Measurements from ENCODE around the gene COBLL1. TPM values are rescaled to one million over a fixed set of nuclear protein-coding genes. Genes with fewer than 3 reads are reported as not detected.

COBLL1 gene
- total RNA-seq, 2 experiments from 2014 or later = 0.53 TPM; not detected in 1

GRCh38 chr2:164837807-164838206, 3.8 kb downstream of the COBLL1 start:
- no peak for TF ChIP-seq CTCF (IDR thresholded peaks at IDR 0.05)
- H3K4me1 ChIP-seq (ENCODE audit: insufficient read depth, low read length) = peaks cover 6% of the 10 kb centered on the region
- peaks cover 0 to 12% of the 10 kb centered on the region in 2 experiments for H3K9me3 ChIP-seq (ENCODE audit: control insufficient read depth in 1 of 2, insufficient read depth in 1 of 2, low read length in 2 of 2)
- no peaks in the 10 kb centered on the region for H3K36me3 Mint-ChIP-seq (ENCODE audit: low read depth)
- no peaks in the 10 kb centered on the region for H3K9me3 Mint-ChIP-seq
- no peak for DNase-seq
- POLR2A ChIA-PET = no interaction called here
- peaks cover 17 to 29% of the 10 kb centered on the region in 2 experiments for H3K27me3 ChIP-seq (ENCODE audit: control insufficient read depth in 1 of 2, insufficient read depth in 2 of 2, low read length in 2 of 2)
- no peak overlapping the region for H3K27ac Mint-ChIP-seq
- CTCF ChIA-PET = no interaction called here
- H3K27ac ChIP-seq (ENCODE audit: low read depth in 1 of 2, low read length in 2 of 2) = no peak overlapping the region
- no peaks in the 10 kb centered on the region for H3K36me3 ChIP-seq (ENCODE audit: insufficient read depth, low read length)
- no peak overlapping the region for H3K4me3 Mint-ChIP-seq
- peaks cover 44% of the 10 kb centered on the region for H3K27me3 Mint-ChIP-seq
- intact Hi-C loops (cut with DNase I, micrococcal nuclease) = no loop called here
- peaks cover 10% of the 10 kb centered on the region for H3K4me1 Mint-ChIP-seq (ENCODE audit: low read depth)
- H3K4me3 ChIP-seq (ENCODE audit: low read length) = no peak overlapping the region
- ATAC-seq (ENCODE audit: poor library complexity) = no peak

- ChIA-PET CTCF (no interaction called here), POLR2A (interaction anchor here (0.6 kb wide), 1 partner anchor 19 kb away, joined by 3 read pairs; no protein-coding TSS in a partner anchor)
- H3K9me3 Mint-ChIP-seq = no peaks in the 10 kb centered on the region
- H3K27ac ChIP-seq (ENCODE audit: low read depth in 1 of 2, low read length in 2 of 2) = no peak overlapping the region
- no peak overlapping the region for H3K4me3 Mint-ChIP-seq
- H3K36me3 Mint-ChIP-seq (ENCODE audit: low read depth) = no peaks in the 10 kb centered on the region
- peaks cover 11 to 29% of the 10 kb centered on the region in 2 experiments for H3K27me3 ChIP-seq (ENCODE audit: control insufficient read depth in 1 of 2, insufficient read depth in 2 of 2, low read length in 2 of 2)
- H3K27ac Mint-ChIP-seq = no peak overlapping the region
- DNase-seq = no peak
- TF ChIP-seq CTCF (IDR thresholded peaks at IDR 0.05) = no peak
- peaks cover 3% of the 10 kb centered on the region for H3K4me1 ChIP-seq (ENCODE audit: insufficient read depth, low read length)
- ATAC-seq (ENCODE audit: poor library complexity) = no peak
- H3K36me3 ChIP-seq (ENCODE audit: insufficient read depth, low read length) = no peaks in the 10 kb centered on the region
- H3K4me3 ChIP-seq (ENCODE audit: low read length) = no peak overlapping the region
- peaks cover 40% of the 10 kb centered on the region for H3K27me3 Mint-ChIP-seq
- intact Hi-C loops (cut with DNase I, micrococcal nuclease) = no loop called here
- peaks cover 0 to 9% of the 10 kb centered on the region in 2 experiments for H3K9me3 ChIP-seq (ENCODE audit: control insufficient read depth in 1 of 2, insufficient read depth in 1 of 2, low read length in 2 of 2)
- H3K4me1 Mint-ChIP-seq (ENCODE audit: low read depth) = peaks cover 10% of the 10 kb centered on the region
Observed at GRCh38 chr2:164836907-164837306, 4.7 kb downstream of the COBLL1 start.

GRCh38 chr2:164835302-164835701, 6.3 kb downstream of the COBLL1 start:
- H3K4me1 Mint-ChIP-seq (ENCODE audit: low read depth) = peaks cover 5% of the 10 kb centered on the region
- Histone ChIP-seq H3K9me3 (ENCODE audit: control insufficient read depth in 1 of 2, insufficient read depth in 1 of 2, low read length in 2 of 2) (peaks cover 0 to under 1% of the 10 kb centered on the region in 2 experiments), H3K27me3 (ENCODE audit: control insufficient read depth in 1 of 2, insufficient read depth in 2 of 2, low read length in 2 of 2) (peaks cover 5 to 23% of the 10 kb centered on the region in 2 experiments), H3K36me3 (ENCODE audit: insufficient read depth, low read length) (no peaks in the 10 kb centered on the region), H3K4me1 (ENCODE audit: insufficient read depth, low read length) (peaks cover under 1% of the 10 kb centered on the region), H3K4me3 (ENCODE audit: low read length) (no peak overlapping the region), H3K27ac (ENCODE audit: low read depth in 1 of 2, low read length in 2 of 2) (no peak overlapping the region)
- peaks cover 34% of the 10 kb centered on the region for H3K27me3 Mint-ChIP-seq
- TF ChIP-seq CTCF (IDR thresholded peaks at IDR 0.05) = no peak
- CTCF ChIA-PET = no interaction called here
- POLR2A ChIA-PET = no interaction called here
- H3K9me3 Mint-ChIP-seq = no peaks in the 10 kb centered on the region
- H3K4me3 Mint-ChIP-seq = no peak overlapping the region
- H3K36me3 Mint-ChIP-seq (ENCODE audit: low read depth) = no peaks in the 10 kb centered on the region
- intact Hi-C loops (cut with DNase I, micrococcal nuclease) = no loop called here
- ATAC-seq (ENCODE audit: poor library complexity) = no peak
- no peak for DNase-seq
- no peak overlapping the region for H3K27ac Mint-ChIP-seq

All from CD4-positive, alpha-beta T cell (primary cell).